BLaER1 treated with 17β-estradiol and CSF1 and Interleukin-3, amounts not matched to agents 10 nM and 100 nM (cell line): Measurements from ENCODE around the gene PROSER3.
A peak's percentile ranks its signal among the peaks of the same experiment; 100 is the strongest.

Source experiments
- H3K27ac ChIP-seq, 11 experiments: shearing (Covaris generic); formaldehyde crosslinking; 2 replicates each; pipeline ENCODE4 v1.8.1; 2022
- H3K27me3 ChIP-seq, 11 experiments: shearing (Covaris generic); formaldehyde crosslinking; 2 replicates each; pipeline ENCODE4 v1.8.1; 2022
- H3K36me3 ChIP-seq, 11 experiments: shearing (Covaris generic); formaldehyde crosslinking; 2 replicates each; pipeline ENCODE4 v1.8.1; 2022
- H3K4me1 ChIP-seq, 10 experiments: shearing (Covaris generic); formaldehyde crosslinking; 2 replicates each; pipeline ENCODE4 v1.8.1; 2022
- H3K4me2 ChIP-seq, 11 experiments: shearing (Covaris generic); formaldehyde crosslinking; 2 replicates each; pipeline ENCODE4 v1.8.1; 2022
- H3K4me3 ChIP-seq, 10 experiments: shearing (Covaris generic); formaldehyde crosslinking; 2 replicates each; pipeline ENCODE4 v1.8.1; 2022
- H3K9ac ChIP-seq, 11 experiments: shearing (Covaris generic); formaldehyde crosslinking; 2 replicates each; pipeline ENCODE4 v1.8.1; 2022
- H3K9me3 ChIP-seq, 11 experiments: shearing (Covaris generic); formaldehyde crosslinking; replicated peaks in 1 of 11; 2 replicates each; pipeline ENCODE4 v1.8.1; 2022
- H4K20me1 ChIP-seq, 11 experiments: shearing (Covaris generic); formaldehyde crosslinking; 2 replicates each; pipeline ENCODE4 v1.8.1; 2022
- Cebpa-rat ChIP-seq, 11 experiments: shearing (Covaris generic); IDR thresholded peaks; 2 replicates each; pipeline ENCODE4 v1.8.1; 2022

Gene PROSER3

GRCh38 chr19:35786299-35787160 is 28.6 kb downstream of the PROSER3 start:
- H3K9me3 ChIP-seq, result no peaks in the 10 kb centered on the region
- peak overlapping the region in 3 of 11 experiments; percentile 9 to 18 (median 9); a peak in 2 of 22 replicates for H3K27ac ChIP-seq
- H3K4me2 ChIP-seq, result no peak overlapping the region
- H4K20me1 ChIP-seq, result peaks cover 0 to 37% (median 0%) of the 10 kb centered on the region in 11 experiments; a peak in 6 of 22 replicates
- no peaks in the 10 kb centered on the region for H3K27me3 ChIP-seq
- peaks cover 0 to 51% (median 30%) of the 10 kb centered on the region in 10 experiments; a peak in 17 of 20 replicates for H3K4me1 ChIP-seq
- peaks cover 0 to 67% (median 50%) of the 10 kb centered on the region in 11 experiments; a peak in 19 of 22 replicates for H3K36me3 ChIP-seq
- 0 out of 22 replicates have a peak overlapping the region, but pooled peaks of 1 of the 11 experiments have one; percentile 23 for H3K9ac ChIP-seq
- TF ChIP-seq Cebpa-rat (IDR thresholded peaks at IDR 0.05), result no peak
- no peak overlapping the region for H3K4me3 ChIP-seq

GRCh38 chr19:35787227-35787799 is 29.3 kb downstream of the PROSER3 start:
- Histone ChIP-seq H3K9me3 (no peaks in the 10 kb centered on the region), H3K27ac (0 out of 22 replicates have a peak overlapping the region, but pooled peaks of 1 of the 11 experiments have one; percentile 9), H3K9ac (no peak overlapping the region; a peak in 1 of 22 replicates), H3K4me3 (no peak overlapping the region), H3K4me1 (peaks cover 0 to 51% (median 35%) of the 10 kb centered on the region in 10 experiments; a peak in 18 of 20 replicates), H3K27me3 (no peaks in the 10 kb centered on the region), H3K4me2 (no peak overlapping the region), H3K36me3 (peaks cover 0 to 59% (median 42%) of the 10 kb centered on the region in 11 experiments; a peak in 19 of 22 replicates), H4K20me1 (peaks cover 0 to 32% (median 0%) of the 10 kb centered on the region in 11 experiments; a peak in 6 of 22 replicates)
- no peak for TF ChIP-seq Cebpa-rat (IDR thresholded peaks at IDR 0.05)

- Histone ChIP-seq H3K27me3 (no peaks in the 10 kb centered on the region), H3K4me3 (no peak overlapping the region), H3K9ac (no peak overlapping the region), H3K4me1 (peaks cover 8 to 51% (median 35%) of the 10 kb centered on the region in 10 experiments), H3K27ac (peak overlapping the region in 3 of 11 experiments; percentile 40 to 50 (median 48); a peak in 4 of 22 replicates), H3K9me3 (no peaks in the 10 kb centered on the region), H3K36me3 (peaks cover 0 to 48% (median 32%) of the 10 kb centered on the region in 11 experiments; a peak in 18 of 22 replicates), H4K20me1 (peaks cover 0 to 22% (median 0%) of the 10 kb centered on the region in 11 experiments; a peak in 4 of 22 replicates), H3K4me2 (no peak overlapping the region)
- no peak for TF ChIP-seq Cebpa-rat (IDR thresholded peaks at IDR 0.05)
Measured at GRCh38 chr19:35788205-35788960, 30.4 kb downstream of the PROSER3 start.

GRCh38 chr19:35789195-35789977 is 31.4 kb downstream of the PROSER3 start:
- Histone ChIP-seq H3K27me3 (no peaks in the 10 kb centered on the region), H3K36me3 (peaks cover 0 to 41% (median 27%) of the 10 kb centered on the region in 11 experiments; a peak in 18 of 22 replicates), H3K9ac (peak overlapping the region in 3 of 11 experiments; percentile 13 to 27 (median 24); a peak in 2 of 22 replicates), H3K4me2 (no peak overlapping the region), H3K9me3 (no peaks in the 10 kb centered on the region), H3K27ac (peak overlapping the region in 5 of 11 experiments; percentile 7 to 50 (median 40); a peak in 9 of 22 replicates), H3K4me3 (no peak overlapping the region), H4K20me1 (peaks cover 0 to 18% (median 0%) of the 10 kb centered on the region in 11 experiments; a peak in 3 of 22 replicates), H3K4me1 (peaks cover 15 to 57% (median 40%) of the 10 kb centered on the region in 10 experiments)
- no peak for TF ChIP-seq Cebpa-rat (IDR thresholded peaks at IDR 0.05)

GRCh38 chr19:35789978-35790944 is 32.3 kb downstream of the PROSER3 start:
- Histone ChIP-seq H3K27ac (peak overlapping the region in 4 of 11 experiments; percentile 32 to 50 (median 44); a peak in 9 of 22 replicates), H3K9me3 (no peaks in the 10 kb centered on the region), H4K20me1 (peaks cover 0 to 10% (median 0%) of the 10 kb centered on the region in 11 experiments; a peak in 3 of 22 replicates), H3K27me3 (no peaks in the 10 kb centered on the region), H3K4me2 (peak overlapping the region in 7 of 11 experiments; percentile 87 to 97 (median 95); a peak in 10 of 22 replicates), H3K9ac (peak overlapping the region in 5 of 11 experiments; percentile 5 to 39 (median 27); a peak in 4 of 22 replicates), H3K36me3 (peaks cover 0 to 34% (median 21%) of the 10 kb centered on the region in 11 experiments; a peak in 18 of 22 replicates), H3K4me1 (peaks cover 15 to 63% (median 45%) of the 10 kb centered on the region in 10 experiments), H3K4me3 (no peak overlapping the region)
- no peak for TF ChIP-seq Cebpa-rat (IDR thresholded peaks at IDR 0.05)

- Histone ChIP-seq H3K4me1 (peaks cover 15 to 66% (median 49%) of the 10 kb centered on the region in 10 experiments), H3K4me2 (peak overlapping the region in 8 of 11 experiments; percentile 87 to 97 (median 95); a peak in 14 of 22 replicates), H4K20me1 (peaks cover 0 to 7% (median 0%) of the 10 kb centered on the region in 11 experiments; a peak in 3 of 22 replicates), H3K9me3 (no peaks in the 10 kb centered on the region), H3K36me3 (peaks cover 0 to 25% (median 11%) of the 10 kb centered on the region in 11 experiments; a peak in 16 of 22 replicates), H3K27me3 (no peaks in the 10 kb centered on the region), H3K27ac (peak overlapping the region in 3 of 11 experiments; percentile 40 to 50 (median 47); a peak in 4 of 22 replicates), H3K4me3 (no peak overlapping the region), H3K9ac (peak overlapping the region in 3 of 11 experiments; percentile 28 to 39 (median 29); a peak in 3 of 22 replicates)
- no peak for TF ChIP-seq Cebpa-rat (IDR thresholded peaks at IDR 0.05)
Measured at GRCh38 chr19:35790981-35791813, 33.2 kb downstream of the PROSER3 start.
